SJSA1 (cell line): Measurements from ENCODE around the gene PPP2R5E. TPM values are rescaled to one million over a fixed set of nuclear protein-coding genes. Genes with fewer than 3 reads are reported as not detected.

Experiments
- DNase-seq, 2 experiments: peaks; one replicate each; pipeline ENCODE4 v3.0.0-alpha.2; 2015 to 2020; ENCODE audit warnings: low spot score in 2 of 2, low read depth in 1 of 2
- H3K27ac ChIP-seq: fragments of 250-450 bp; sonication (Bioruptor Pico); 2 replicates; pipeline ENCODE4 v1.5.1; 2020; ENCODE audit warnings: mild to moderate bottlenecking, moderate library complexity
- H3K27me3 ChIP-seq: fragments of 250-450 bp; sonication (Bioruptor Pico); replicated peaks from 2 replicates; pipeline ENCODE4 v1.5.1; 2020; ENCODE audit warnings: mild to moderate bottlenecking, moderate library complexity
- H3K36me3 ChIP-seq: fragments of 250-450 bp; sonication (Bioruptor Pico); 2 replicates; pipeline ENCODE4 v1.5.1; 2020; ENCODE audit warnings: mild to moderate bottlenecking
- H3K4me1 ChIP-seq: fragments of 250-450 bp; sonication (Bioruptor Pico); replicated peaks from 2 replicates; pipeline ENCODE4 v1.6.1; 2021; ENCODE audit warnings: mild to moderate bottlenecking
- H3K4me3 ChIP-seq: fragments of 250-450 bp; sonication (Bioruptor Pico); 2 replicates; pipeline ENCODE4 v1.5.1; 2020; ENCODE audit warnings: mild to moderate bottlenecking
- H3K9me3 ChIP-seq: fragments of 250-450 bp; sonication (Bioruptor Pico); replicated peaks from 2 replicates; pipeline ENCODE4 v1.5.1; 2020; ENCODE audit warnings: mild to moderate bottlenecking
- total RNA-seq: library from RNA; depleted of rRNA; stranded (reverse); fragments of >200 nt; shearing (Covaris generic); gene quantifications from 2 replicates; pipeline ENCODE4 v1.2.3, GENCODE V29; 2014

The PPP2R5E gene
- total RNA-seq, 1 experiment from 2014 or later, result 15.6 TPM

- Histone ChIP-seq H3K27ac (no peak overlapping the region), H3K27me3 (no peaks in the 10 kb centered on the region), H3K9me3 (no peaks in the 10 kb centered on the region), H3K4me3 (no peak overlapping the region), H3K4me1 (no peaks in the 10 kb centered on the region), H3K36me3 (no peaks in the 10 kb centered on the region; the same call in 1 of the 2 replicates)
- DNase-seq, result no peak
Observed at GRCh38 chr14:63426838-63427352, 116.3 kb downstream of the PPP2R5E start.

- DNase-seq, result no peak
- Histone ChIP-seq H3K4me1 (no peaks in the 10 kb centered on the region), H3K27ac (no peak overlapping the region), H3K36me3 (peaks cover 15% of the 10 kb centered on the region), H3K9me3 (no peaks in the 10 kb centered on the region), H3K4me3 (no peak overlapping the region), H3K27me3 (no peaks in the 10 kb centered on the region)
Observed at GRCh38 chr14:63423889-63424288, 119.3 kb downstream of the PPP2R5E start.

- Histone ChIP-seq H3K27me3 (no peaks in the 10 kb centered on the region), H3K27ac (no peak overlapping the region), H3K36me3 (peaks cover 15% of the 10 kb centered on the region), H3K4me1 (no peaks in the 10 kb centered on the region), H3K9me3 (no peaks in the 10 kb centered on the region), H3K4me3 (no peak overlapping the region)
- DNase-seq, result no peak
Observed at GRCh38 chr14:63423381-63423780, 119.8 kb downstream of the PPP2R5E start.

GRCh38 chr14:63421919-63422318 lies 121.3 kb downstream of the PPP2R5E start:
- Histone ChIP-seq H3K27me3 (no peaks in the 10 kb centered on the region), H3K36me3 (peaks cover 15% of the 10 kb centered on the region), H3K9me3 (no peaks in the 10 kb centered on the region), H3K4me1 (no peaks in the 10 kb centered on the region), H3K4me3 (no peak overlapping the region), H3K27ac (no peak overlapping the region)
- no peak for DNase-seq

GRCh38 chr14:63421226-63421625 lies 122.0 kb downstream of the PPP2R5E start:
- H3K9me3 ChIP-seq, result no peaks in the 10 kb centered on the region
- no peak for DNase-seq
- no peaks in the 10 kb centered on the region for H3K4me1 ChIP-seq
- no peaks in the 10 kb centered on the region for H3K27me3 ChIP-seq
- peaks cover 15% of the 10 kb centered on the region for H3K36me3 ChIP-seq
- H3K4me3 ChIP-seq, result no peak overlapping the region
- H3K27ac ChIP-seq, result no peak overlapping the region

- Histone ChIP-seq H3K4me1 (no peaks in the 10 kb centered on the region), H3K27ac (no peak overlapping the region), H3K9me3 (no peaks in the 10 kb centered on the region), H3K36me3 (peaks cover 15% of the 10 kb centered on the region), H3K4me3 (no peak overlapping the region), H3K27me3 (no peaks in the 10 kb centered on the region)
- DNase-seq, result no peak
Observed at GRCh38 chr14:63418020-63418419, 125.2 kb downstream of the PPP2R5E start.

- H3K27ac ChIP-seq, result no peak overlapping the region
- H3K9me3 ChIP-seq, result no peaks in the 10 kb centered on the region
- H3K27me3 ChIP-seq, result no peaks in the 10 kb centered on the region
- H3K36me3 ChIP-seq, result peaks cover 3% of the 10 kb centered on the region; the same call in 1 of the 2 replicates
- no peak for DNase-seq
- no peaks in the 10 kb centered on the region for H3K4me1 ChIP-seq
- no peak overlapping the region for H3K4me3 ChIP-seq
Observed at GRCh38 chr14:63413009-63413408, 130.2 kb downstream of the PPP2R5E start.

GRCh38 chr14:63406333-63406732 lies 136.8 kb downstream of the PPP2R5E start:
- no peak for DNase-seq
- Histone ChIP-seq H3K4me1 (0 out of 2 replicates have a peak, but pooled peaks cover 4% of the 10 kb centered on the region), H3K4me3 (no peak overlapping the region), H3K36me3 (peaks cover 8% of the 10 kb centered on the region), H3K27ac (no peak overlapping the region), H3K27me3 (no peaks in the 10 kb centered on the region), H3K9me3 (no peaks in the 10 kb centered on the region)

- DNase-seq, result no peak
- Histone ChIP-seq H3K4me3 (no peak overlapping the region), H3K9me3 (no peaks in the 10 kb centered on the region)
Observed at GRCh38 chr14:63405715-63406114, 137.5 kb downstream of the PPP2R5E start.

GRCh38 chr14:63404906-63405305 lies 138.3 kb downstream of the PPP2R5E start:
- no peaks in the 10 kb centered on the region for H3K9me3 ChIP-seq
- peaks cover 4% of the 10 kb centered on the region for H3K36me3 ChIP-seq
- H3K4me1 ChIP-seq, result 0 out of 2 replicates have a peak, but pooled peaks cover 4% of the 10 kb centered on the region
- no peak overlapping the region for H3K4me3 ChIP-seq
- no peaks in the 10 kb centered on the region for H3K27me3 ChIP-seq
- no peak overlapping the region for H3K27ac ChIP-seq
- no peak for DNase-seq

More at GRCh38 chr14:63405715-63406114, 137.5 kb downstream of the PPP2R5E start:
- no peak overlapping the region for H3K27ac ChIP-seq
- H3K27me3 ChIP-seq, result no peaks in the 10 kb centered on the region
- H3K36me3 ChIP-seq, result peaks cover 4% of the 10 kb centered on the region
- H3K4me1 ChIP-seq, result 0 out of 2 replicates have a peak, but pooled peaks cover 4% of the 10 kb centered on the region

- no peaks in the 10 kb centered on the region for H3K27me3 ChIP-seq
- H3K36me3 ChIP-seq, result peaks cover 7% of the 10 kb centered on the region
- H3K4me1 ChIP-seq, result 0 out of 2 replicates have a peak, but pooled peaks cover 4% of the 10 kb centered on the region
- no peak overlapping the region for H3K4me3 ChIP-seq
- H3K9me3 ChIP-seq, result no peaks in the 10 kb centered on the region
- no peak for DNase-seq
- no peak overlapping the region for H3K27ac ChIP-seq
Observed at GRCh38 chr14:63401646-63402045, 141.5 kb downstream of the PPP2R5E start.

- Histone ChIP-seq H3K4me3 (no peak overlapping the region), H3K9me3 (no peaks in the 10 kb centered on the region)
- DNase-seq, result no peak
Observed at GRCh38 chr14:63398952-63399351, 144.2 kb downstream of the PPP2R5E start.

GRCh38 chr14:63394841-63395240 lies 148.3 kb downstream of the PPP2R5E start:
- H3K27me3 ChIP-seq, result no peaks in the 10 kb centered on the region
- no peak for DNase-seq
- H3K27ac ChIP-seq, result no peak overlapping the region
- H3K36me3 ChIP-seq, result peaks cover 17% of the 10 kb centered on the region
- H3K4me3 ChIP-seq, result no peak overlapping the region
- H3K4me1 ChIP-seq, result no peaks in the 10 kb centered on the region
- no peaks in the 10 kb centered on the region for H3K9me3 ChIP-seq

More at GRCh38 chr14:63398952-63399351, 144.2 kb downstream of the PPP2R5E start:
- Histone ChIP-seq H3K4me1 (no peaks in the 10 kb centered on the region), H3K27ac (no peak overlapping the region), H3K27me3 (no peaks in the 10 kb centered on the region), H3K36me3 (peaks cover 10% of the 10 kb centered on the region; the same call in 1 of the 2 replicates)

- H3K4me1 ChIP-seq, result no peaks in the 10 kb centered on the region
- no peak for DNase-seq
- no peaks in the 10 kb centered on the region for H3K27me3 ChIP-seq
- H3K36me3 ChIP-seq, result peaks cover 18% of the 10 kb centered on the region
- no peak overlapping the region for H3K4me3 ChIP-seq
- H3K27ac ChIP-seq, result no peak overlapping the region
- H3K9me3 ChIP-seq, result no peaks in the 10 kb centered on the region
Observed at GRCh38 chr14:63394432-63394831, 148.7 kb downstream of the PPP2R5E start.

- DNase-seq, result no peak
- Histone ChIP-seq H3K27ac (no peak overlapping the region), H3K36me3 (peaks cover 24% of the 10 kb centered on the region), H3K27me3 (no peaks in the 10 kb centered on the region), H3K9me3 (no peaks in the 10 kb centered on the region), H3K4me3 (no peak overlapping the region), H3K4me1 (no peaks in the 10 kb centered on the region)
Observed at GRCh38 chr14:63393012-63393411, 150.2 kb downstream of the PPP2R5E start.
